Measurements from ENCODE around the gene GUCA2B. TPM values are rescaled to one million over a fixed set of nuclear protein-coding genes. Genes with fewer than 3 reads are reported as not detected.

GUCA2B gene
- total RNA-seq, 6 experiments from 2014 or later, result 1.8 to 3.3 (median 2.7) TPM; not detected in 2

DNA sequence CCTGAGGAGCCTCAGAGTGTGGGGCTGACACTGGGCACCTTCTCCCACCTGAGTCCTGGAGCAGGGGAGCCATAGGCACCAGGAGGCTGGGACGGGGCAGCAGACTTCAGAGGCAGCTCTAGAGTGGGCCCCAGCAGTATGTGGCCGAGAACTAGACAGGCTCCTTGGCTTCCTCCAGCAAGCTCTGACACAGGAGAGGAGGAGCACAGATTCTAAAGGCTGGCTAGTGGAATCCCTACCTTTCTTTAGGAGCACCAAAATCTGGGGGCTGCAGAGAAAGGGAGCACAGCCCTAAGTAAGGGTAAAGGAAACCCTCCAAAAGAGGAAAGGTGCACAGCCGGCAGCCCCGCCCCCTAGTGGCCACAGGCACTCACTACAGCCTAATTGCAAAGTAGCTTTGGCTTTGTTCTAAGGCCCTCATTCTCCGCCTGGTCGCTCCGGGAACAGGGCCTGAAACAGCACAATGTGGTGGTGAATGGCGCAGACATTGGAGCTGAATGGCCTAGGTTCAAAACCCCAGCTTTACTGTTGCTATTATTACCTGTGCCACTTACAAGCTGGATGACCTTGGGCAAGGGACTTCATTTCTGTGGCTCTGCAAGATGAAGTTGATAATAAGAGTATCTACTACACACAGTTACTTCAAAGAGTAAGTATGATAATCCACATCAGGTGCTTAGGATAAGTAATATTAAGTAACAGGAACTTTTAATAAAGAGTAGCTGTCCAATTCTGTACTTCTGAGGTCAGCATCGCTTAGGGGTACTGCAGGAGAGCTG, 20.1 kb downstream of the GUCA2B start:
- Histone ChIP-seq H3K9me3 (no peaks in the 10 kb centered on the region), H3K27me3 (no peaks in the 10 kb centered on the region), H3K4me3 (no peak overlapping the region), H3K36me3 (no peaks in the 10 kb centered on the region), H3K4me1 (peaks cover 0 to 19% (median 4%) of the 10 kb centered on the region in 4 donors), H3K27ac (peak overlapping the region in 2 of 3 donors; percentile 0 to 8)
- TF ChIP-seq, protein P1, sequence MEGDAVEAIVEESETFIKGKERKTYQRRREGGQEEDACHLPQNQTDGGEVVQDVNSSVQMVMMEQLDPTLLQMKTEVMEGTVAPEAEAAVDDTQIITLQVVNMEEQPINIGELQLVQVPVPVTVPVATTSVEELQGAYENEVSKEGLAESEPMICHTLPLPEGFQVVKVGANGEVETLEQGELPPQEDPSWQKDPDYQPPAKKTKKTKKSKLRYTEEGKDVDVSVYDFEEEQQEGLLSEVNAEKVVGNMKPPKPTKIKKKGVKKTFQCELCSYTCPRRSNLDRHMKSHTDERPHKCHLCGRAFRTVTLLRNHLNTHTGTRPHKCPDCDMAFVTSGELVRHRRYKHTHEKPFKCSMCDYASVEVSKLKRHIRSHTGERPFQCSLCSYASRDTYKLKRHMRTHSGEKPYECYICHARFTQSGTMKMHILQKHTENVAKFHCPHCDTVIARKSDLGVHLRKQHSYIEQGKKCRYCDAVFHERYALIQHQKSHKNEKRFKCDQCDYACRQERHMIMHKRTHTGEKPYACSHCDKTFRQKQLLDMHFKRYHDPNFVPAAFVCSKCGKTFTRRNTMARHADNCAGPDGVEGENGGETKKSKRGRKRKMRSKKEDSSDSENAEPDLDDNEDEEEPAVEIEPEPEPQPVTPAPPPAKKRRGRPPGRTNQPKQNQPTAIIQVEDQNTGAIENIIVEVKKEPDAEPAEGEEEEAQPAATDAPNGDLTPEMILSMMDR (IDR thresholded peaks at IDR 0.05), result peak; percentile 87 to 98 (median 96)
- TF ChIP-seq POLR2A (IDR thresholded peaks at IDR 0.05), result no peak
- ATAC-seq (peak; percentile 76 to 86 (median 78)), DNase-seq (peak in 2 of 3 donors; percentile 72)
- intact Hi-C loops (cut with DNase I), result loop anchor here in 1 of 2 donors (10.0 kb wide), 1 partner anchor 161 kb away; the partner anchor contains the start of gene FOXJ3
- 20% methylated on average over 5 of the region's 9 CpGs for WGBS (ENCODE audit: insufficient coverage, low coverage, low lambda C conversion rate, missing lambda C conversion rate)

- WGBS (ENCODE audit: insufficient coverage, low coverage, low lambda C conversion rate, missing lambda C conversion rate), result 80% methylated on average over 4 of the region's 8 CpGs
- intact Hi-C loops (cut with DNase I), result loop anchor here in 1 of 2 donors (10.0 kb wide), 1 partner anchor 161 kb away; the partner anchor contains the start of gene FOXJ3
- no peak overlapping the region for H3K27ac ChIP-seq
Measured at GRCh38 chr1:42173961-42174735, 20.9 kb downstream of the GUCA2B start.

GRCh38 chr1:42175314-42176054, 22.3 kb downstream of the GUCA2B start:
- intact Hi-C loops (cut with DNase I), result loop anchor here in 1 of 2 donors (10.0 kb wide), 1 partner anchor 159 kb away; the partner anchor contains the start of gene FOXJ3
- no peak overlapping the region for H3K4me3 ChIP-seq
- H3K4me1 ChIP-seq, result peaks cover 0 to 19% (median 4%) of the 10 kb centered on the region in 4 donors
- ATAC-seq (no peak), DNase-seq (no peak)
- H3K27me3 ChIP-seq, result no peaks in the 10 kb centered on the region
- no peak for TF ChIP-seq POLR2A (IDR thresholded peaks at IDR 0.05)
- TF ChIP-seq, protein P1 (IDR thresholded peaks at IDR 0.05), result no peak
- no peaks in the 10 kb centered on the region for H3K9me3 ChIP-seq
- no peaks in the 10 kb centered on the region for H3K36me3 ChIP-seq
- H3K27ac ChIP-seq, result no peak overlapping the region
- 93% methylated on average over 4 of the region's 7 CpGs for WGBS (ENCODE audit: insufficient coverage, low coverage, low lambda C conversion rate, missing lambda C conversion rate)

More at GRCh38 chr1:42173961-42174735, 20.9 kb downstream of the GUCA2B start:
- H3K4me3 ChIP-seq, result no peak overlapping the region
- no peak for TF ChIP-seq POLR2A (IDR thresholded peaks at IDR 0.05)
- TF ChIP-seq, protein P1 (IDR thresholded peaks at IDR 0.05), result no peak
- no peaks in the 10 kb centered on the region for H3K9me3 ChIP-seq
- H3K36me3 ChIP-seq, result no peaks in the 10 kb centered on the region
- peaks cover 0 to 19% (median 4%) of the 10 kb centered on the region in 4 donors for H3K4me1 ChIP-seq
- no peaks in the 10 kb centered on the region for H3K27me3 ChIP-seq
- no peak for ATAC-seq
- no peak for DNase-seq

- no peaks in the 10 kb centered on the region for H3K9me3 ChIP-seq
- DNase-seq, result no peak
- ATAC-seq, result peak; percentile 26 to 57 (median 40)
- WGBS (ENCODE audit: insufficient coverage, low coverage, low lambda C conversion rate, missing lambda C conversion rate), result 69% methylated on average over 4 of the region's 4 CpGs
- H3K27me3 ChIP-seq, result no peaks in the 10 kb centered on the region
- H3K27ac ChIP-seq, result no peak overlapping the region
- no peak for TF ChIP-seq POLR2A (IDR thresholded peaks at IDR 0.05)
- TF ChIP-seq, protein P1 (IDR thresholded peaks at IDR 0.05), result peak; percentile 53 to 78 (median 73)
- H3K4me3 ChIP-seq, result no peak overlapping the region
- H3K36me3 ChIP-seq, result no peaks in the 10 kb centered on the region
- H3K4me1 ChIP-seq, result peaks cover 0 to 19% (median 4%) of the 10 kb centered on the region in 4 donors
- intact Hi-C loops (cut with DNase I), result loop anchor here in 1 of 2 donors (10.0 kb wide), 1 partner anchor 158 kb away; the partner anchor contains the start of gene FOXJ3
Measured at GRCh38 chr1:42176902-42177519, 23.8 kb downstream of the GUCA2B start.

All from right lobe of liver (tissue), 6 donors.